Esophagus squamous epithelium (tissue), 4 donors: ENCODE data around the gene SLC25A13.

Source experiments
- POLR2A ChIP-seq, 4 donors: fragments of 450-650 bp; IDR thresholded peaks; one replicate each; pipeline ENCODE4 v1.6.1; 2017; ENCODE audit warnings: antibody characterized with exemption in 4 of 4, mild to moderate bottlenecking in 4 of 4, moderate library complexity in 3 of 4
- TF ChIP-seq, protein P1 (sequence below), 6 experiments: fragments of 450-650 bp in 4 of 6; fragments of 200-600 bp in 2 of 6; sonication (generic) in 2 of 6; IDR thresholded peaks; one replicate each; pipeline ENCODE4 v1.5.1; 2016 to 2019; ENCODE audit warnings: antibody characterized with exemption in 6 of 6, mild to moderate bottlenecking in 4 of 6, moderate library complexity in 4 of 6

GRCh38 chr7:96136600-96137239 lies 185.2 kb downstream of the SLC25A13 start:
- TF ChIP-seq POLR2A (IDR thresholded peaks at IDR 0.05): no peak
- TF ChIP-seq, protein P1, sequence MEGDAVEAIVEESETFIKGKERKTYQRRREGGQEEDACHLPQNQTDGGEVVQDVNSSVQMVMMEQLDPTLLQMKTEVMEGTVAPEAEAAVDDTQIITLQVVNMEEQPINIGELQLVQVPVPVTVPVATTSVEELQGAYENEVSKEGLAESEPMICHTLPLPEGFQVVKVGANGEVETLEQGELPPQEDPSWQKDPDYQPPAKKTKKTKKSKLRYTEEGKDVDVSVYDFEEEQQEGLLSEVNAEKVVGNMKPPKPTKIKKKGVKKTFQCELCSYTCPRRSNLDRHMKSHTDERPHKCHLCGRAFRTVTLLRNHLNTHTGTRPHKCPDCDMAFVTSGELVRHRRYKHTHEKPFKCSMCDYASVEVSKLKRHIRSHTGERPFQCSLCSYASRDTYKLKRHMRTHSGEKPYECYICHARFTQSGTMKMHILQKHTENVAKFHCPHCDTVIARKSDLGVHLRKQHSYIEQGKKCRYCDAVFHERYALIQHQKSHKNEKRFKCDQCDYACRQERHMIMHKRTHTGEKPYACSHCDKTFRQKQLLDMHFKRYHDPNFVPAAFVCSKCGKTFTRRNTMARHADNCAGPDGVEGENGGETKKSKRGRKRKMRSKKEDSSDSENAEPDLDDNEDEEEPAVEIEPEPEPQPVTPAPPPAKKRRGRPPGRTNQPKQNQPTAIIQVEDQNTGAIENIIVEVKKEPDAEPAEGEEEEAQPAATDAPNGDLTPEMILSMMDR (IDR thresholded peaks at IDR 0.05): no peak
